HepG2 (cell line): ENCODE results near the gene ACAA2. TPM values are rescaled to one million over a fixed set of nuclear protein-coding genes. Genes with fewer than 3 reads are reported as not detected.

Experiments
- DMAP1 ChIP-seq: IDR thresholded peaks from 2 replicates; pipeline ENCODE4 v1.6.1; 2016
- FOSL1 ChIP-seq: sonication (generic); formaldehyde crosslinking; IDR thresholded peaks from 2 replicates; pipeline ENCODE4 v1.9.0; 2021; ENCODE audit warnings: missing genetic modification reagents, borderline replicate concordance
- NR1H2 ChIP-seq: sonication (generic); formaldehyde crosslinking; IDR thresholded peaks from 2 replicates; pipeline ENCODE4 v1.8.1; 2022; ENCODE audit warnings: low read depth, missing genetic modification reagents, borderline replicate concordance
- PAF1 ChIP-seq: IDR thresholded peaks from 2 replicates; pipeline ENCODE4 v1.6.1; 2016; ENCODE audit warnings: missing genetic modification reagents, missing compliant biosample characterization
- RAD51 ChIP-seq: fragments of 450-650 bp; IDR thresholded peaks from 2 replicates; pipeline ENCODE4 v1.6.1; 2016; ENCODE audit warnings: borderline replicate concordance
- SMARCC2 ChIP-seq: fragments of 450-650 bp; IDR thresholded peaks from 2 replicates; pipeline ENCODE4 v1.6.1; 2017; ENCODE audit warnings: antibody characterized with exemption, mild to moderate bottlenecking
- ZFYVE20 ChIP-seq: sonication (generic); formaldehyde crosslinking; IDR thresholded peaks from 2 replicates; pipeline ENCODE4 v1.8.0; 2023; ENCODE audit warnings: low read depth, mild to moderate bottlenecking, moderate library complexity, missing genetic modification reagents, borderline replicate concordance
- ZNF296 ChIP-seq: sonication (generic); formaldehyde crosslinking; conservative IDR thresholded peaks from 2 replicates; pipeline ENCODE4 v1.5.0; 2020; ENCODE audit warnings: mild to moderate bottlenecking, missing genetic modification reagents
- ZNF547 ChIP-seq: sonication (generic); formaldehyde crosslinking; IDR thresholded peaks from 2 replicates; pipeline ENCODE4 v1.5.1; 2020; ENCODE audit warnings: mild to moderate bottlenecking, missing genetic modification reagents
- ZNF720 ChIP-seq: sonication (generic); formaldehyde crosslinking; IDR thresholded peaks from 2 replicates; pipeline ENCODE4 v1.4.0; 2020; ENCODE audit warnings: missing genetic modification reagents
- polyA plus RNA-seq, 8 experiments: library from polyadenylated mRNA; depleted of rRNA in 3 of 8; stranded (reverse) in 7 of 8; unstranded in 1 of 8; fragments of >200 nt; fragmentation: Illumina TruSeq in 4 of 8; extraction: Trizol in 4 of 8; gene quantifications; 2 replicates each; pipeline versions ENCODE4 v1.2.1 to v1.2.3, GENCODE V29; 2011 to 2016; ENCODE audit warnings: low read depth in 4 of 8, missing spikeins in 1 of 8, mixed read lengths in 1 of 8; ENCODE audit not compliant: insufficient read depth in 1 of 8
- total RNA-seq, 5 experiments: library from RNA; depleted of rRNA; stranded (reverse); fragments of >200 nt; fragmentation: Illumina TruSeq; extraction: Trizol; gene quantifications; 2 replicates each; pipeline ENCODE4 v1.2.3, GENCODE V29; 2016; ENCODE audit warnings: low read depth in 1 of 5
- TF ChIP-seq, protein P1 (sequence below): sonication (generic); formaldehyde crosslinking; IDR thresholded peaks from 2 replicates; pipeline ENCODE4 v1.5.1; 2020; ENCODE audit warnings: mild to moderate bottlenecking, missing genetic modification reagents, borderline replicate concordance
- TF ChIP-seq, protein P2 (sequence below): IDR thresholded peaks from 2 replicates; pipeline ENCODE4 v1.6.1; 2016; ENCODE audit warnings: low read depth, control low read depth
- TF ChIP-seq, protein P3 (sequence below): sonication (generic); formaldehyde crosslinking; IDR thresholded peaks from 2 replicates; pipeline ENCODE4 v1.4.0; 2020; ENCODE audit warnings: mild to moderate bottlenecking, missing genetic modification reagents
- TF ChIP-seq, protein P4 (sequence below): sonication (generic); formaldehyde crosslinking; IDR thresholded peaks from 2 replicates; pipeline ENCODE4 v1.4.0; 2020; ENCODE audit warnings: mild to moderate bottlenecking, missing genetic modification reagents
- TF ChIP-seq, protein P5 (sequence below): sonication (generic); formaldehyde crosslinking; IDR thresholded peaks from 2 replicates; pipeline ENCODE4 v1.5.0; 2020; ENCODE audit warnings: missing genetic modification reagents
- TF ChIP-seq, protein P6 (sequence below): sonication (generic); formaldehyde crosslinking; IDR thresholded peaks from 2 replicates; pipeline ENCODE4 v1.5.0; 2020; ENCODE audit warnings: mild to moderate bottlenecking, missing genetic modification reagents, borderline replicate concordance

Gene ACAA2
- total and polyA plus RNA-seq, 2 of the 13 experiments (the other 11 are each of a cell fraction or from before 2014, with no cell fraction given) = 51.6 to 182 TPM

DNA sequence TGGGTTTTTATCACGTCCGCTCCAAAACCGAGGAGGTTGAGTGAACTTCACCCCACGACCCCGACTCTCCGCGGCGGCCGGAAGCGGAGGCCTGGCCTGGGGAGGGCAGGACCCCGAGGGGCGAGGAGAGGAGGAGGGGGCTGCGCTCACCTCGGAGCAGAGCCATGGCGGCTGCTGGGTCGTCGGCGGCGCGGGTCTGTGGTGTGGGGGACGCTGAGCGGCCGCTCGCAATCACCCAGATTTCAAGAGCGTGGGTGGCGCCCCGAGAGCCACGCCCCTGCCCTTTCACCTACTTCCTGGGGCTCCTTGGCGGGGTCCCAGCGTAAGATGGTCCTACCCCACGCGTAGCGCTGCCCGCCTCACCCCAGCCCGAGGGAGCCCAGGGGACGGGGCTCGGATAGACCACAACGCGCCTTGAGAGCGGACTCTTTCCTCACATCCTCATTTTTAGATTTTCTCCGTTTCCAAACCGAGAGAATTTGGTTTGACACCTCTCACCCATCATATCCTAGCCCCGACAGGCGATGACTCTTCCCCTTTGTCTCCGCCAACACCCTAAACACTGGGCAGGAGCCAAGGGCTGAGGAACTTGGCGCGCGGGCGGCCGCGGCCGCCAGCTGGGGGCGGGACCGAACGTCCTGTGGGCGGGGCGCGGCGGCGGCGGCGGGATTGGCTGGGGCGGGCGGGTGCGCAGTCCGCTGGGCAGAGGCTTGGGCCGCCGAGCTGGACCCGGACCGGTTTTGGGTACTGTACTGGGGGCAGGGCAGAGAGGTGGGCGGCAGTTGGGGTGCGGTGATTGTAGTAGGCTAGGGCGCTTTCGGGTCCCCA, at the start of gene ACAA2 (continued):
- TF ChIP-seq, protein P1, sequence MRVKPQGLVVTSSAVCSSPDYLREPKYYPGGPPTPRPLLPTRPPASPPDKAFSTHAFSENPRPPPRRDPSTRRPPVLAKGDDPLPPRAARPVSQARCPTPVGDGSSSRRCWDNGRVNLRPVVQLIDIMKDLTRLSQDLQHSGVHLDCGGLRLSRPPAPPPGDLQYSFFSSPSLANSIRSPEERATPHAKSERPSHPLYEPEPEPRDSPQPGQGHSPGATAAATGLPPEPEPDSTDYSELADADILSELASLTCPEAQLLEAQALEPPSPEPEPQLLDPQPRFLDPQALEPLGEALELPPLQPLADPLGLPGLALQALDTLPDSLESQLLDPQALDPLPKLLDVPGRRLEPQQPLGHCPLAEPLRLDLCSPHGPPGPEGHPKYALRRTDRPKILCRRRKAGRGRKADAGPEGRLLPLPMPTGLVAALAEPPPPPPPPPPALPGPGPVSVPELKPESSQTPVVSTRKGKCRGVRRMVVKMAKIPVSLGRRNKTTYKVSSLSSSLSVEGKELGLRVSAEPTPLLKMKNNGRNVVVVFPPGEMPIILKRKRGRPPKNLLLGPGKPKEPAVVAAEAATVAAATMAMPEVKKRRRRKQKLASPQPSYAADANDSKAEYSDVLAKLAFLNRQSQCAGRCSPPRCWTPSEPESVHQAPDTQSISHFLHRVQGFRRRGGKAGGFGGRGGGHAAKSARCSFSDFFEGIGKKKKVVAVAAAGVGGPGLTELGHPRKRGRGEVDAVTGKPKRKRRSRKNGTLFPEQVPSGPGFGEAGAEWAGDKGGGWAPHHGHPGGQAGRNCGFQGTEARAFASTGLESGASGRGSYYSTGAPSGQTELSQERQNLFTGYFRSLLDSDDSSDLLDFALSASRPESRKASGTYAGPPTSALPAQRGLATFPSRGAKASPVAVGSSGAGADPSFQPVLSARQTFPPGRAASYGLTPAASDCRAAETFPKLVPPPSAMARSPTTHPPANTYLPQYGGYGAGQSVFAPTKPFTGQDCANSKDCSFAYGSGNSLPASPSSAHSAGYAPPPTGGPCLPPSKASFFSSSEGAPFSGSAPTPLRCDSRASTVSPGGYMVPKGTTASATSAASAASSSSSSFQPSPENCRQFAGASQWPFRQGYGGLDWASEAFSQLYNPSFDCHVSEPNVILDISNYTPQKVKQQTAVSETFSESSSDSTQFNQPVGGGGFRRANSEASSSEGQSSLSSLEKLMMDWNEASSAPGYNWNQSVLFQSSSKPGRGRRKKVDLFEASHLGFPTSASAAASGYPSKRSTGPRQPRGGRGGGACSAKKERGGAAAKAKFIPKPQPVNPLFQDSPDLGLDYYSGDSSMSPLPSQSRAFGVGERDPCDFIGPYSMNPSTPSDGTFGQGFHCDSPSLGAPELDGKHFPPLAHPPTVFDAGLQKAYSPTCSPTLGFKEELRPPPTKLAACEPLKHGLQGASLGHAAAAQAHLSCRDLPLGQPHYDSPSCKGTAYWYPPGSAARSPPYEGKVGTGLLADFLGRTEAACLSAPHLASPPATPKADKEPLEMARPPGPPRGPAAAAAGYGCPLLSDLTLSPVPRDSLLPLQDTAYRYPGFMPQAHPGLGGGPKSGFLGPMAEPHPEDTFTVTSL (CRISPR knock-in tag) = no peak
- no peak for TF ChIP-seq FOSL1
- no peak for TF ChIP-seq ZNF296
- TF ChIP-seq, protein P2, sequence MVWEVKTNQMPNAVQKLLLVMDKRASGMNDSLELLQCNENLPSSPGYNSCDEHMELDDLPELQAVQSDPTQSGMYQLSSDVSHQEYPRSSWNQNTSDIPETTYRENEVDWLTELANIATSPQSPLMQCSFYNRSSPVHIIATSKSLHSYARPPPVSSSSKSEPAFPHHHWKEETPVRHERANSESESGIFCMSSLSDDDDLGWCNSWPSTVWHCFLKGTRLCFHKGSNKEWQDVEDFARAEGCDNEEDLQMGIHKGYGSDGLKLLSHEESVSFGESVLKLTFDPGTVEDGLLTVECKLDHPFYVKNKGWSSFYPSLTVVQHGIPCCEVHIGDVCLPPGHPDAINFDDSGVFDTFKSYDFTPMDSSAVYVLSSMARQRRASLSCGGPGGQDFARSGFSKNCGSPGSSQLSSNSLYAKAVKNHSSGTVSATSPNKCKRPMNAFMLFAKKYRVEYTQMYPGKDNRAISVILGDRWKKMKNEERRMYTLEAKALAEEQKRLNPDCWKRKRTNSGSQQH (CRISPR knock-in tag) = no peak; the same call in 1 of the 2 replicates
- TF ChIP-seq ZNF547 (CRISPR knock-in tag) = peak; percentile 48
- TF ChIP-seq, protein P3, sequence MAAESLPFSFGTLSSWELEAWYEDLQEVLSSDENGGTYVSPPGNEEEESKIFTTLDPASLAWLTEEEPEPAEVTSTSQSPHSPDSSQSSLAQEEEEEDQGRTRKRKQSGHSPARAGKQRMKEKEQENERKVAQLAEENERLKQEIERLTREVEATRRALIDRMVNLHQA (CRISPR knock-in tag) = no peak
- peak; percentile 49 for TF ChIP-seq DMAP1 (CRISPR knock-in tag)
- TF ChIP-seq, protein P4, sequence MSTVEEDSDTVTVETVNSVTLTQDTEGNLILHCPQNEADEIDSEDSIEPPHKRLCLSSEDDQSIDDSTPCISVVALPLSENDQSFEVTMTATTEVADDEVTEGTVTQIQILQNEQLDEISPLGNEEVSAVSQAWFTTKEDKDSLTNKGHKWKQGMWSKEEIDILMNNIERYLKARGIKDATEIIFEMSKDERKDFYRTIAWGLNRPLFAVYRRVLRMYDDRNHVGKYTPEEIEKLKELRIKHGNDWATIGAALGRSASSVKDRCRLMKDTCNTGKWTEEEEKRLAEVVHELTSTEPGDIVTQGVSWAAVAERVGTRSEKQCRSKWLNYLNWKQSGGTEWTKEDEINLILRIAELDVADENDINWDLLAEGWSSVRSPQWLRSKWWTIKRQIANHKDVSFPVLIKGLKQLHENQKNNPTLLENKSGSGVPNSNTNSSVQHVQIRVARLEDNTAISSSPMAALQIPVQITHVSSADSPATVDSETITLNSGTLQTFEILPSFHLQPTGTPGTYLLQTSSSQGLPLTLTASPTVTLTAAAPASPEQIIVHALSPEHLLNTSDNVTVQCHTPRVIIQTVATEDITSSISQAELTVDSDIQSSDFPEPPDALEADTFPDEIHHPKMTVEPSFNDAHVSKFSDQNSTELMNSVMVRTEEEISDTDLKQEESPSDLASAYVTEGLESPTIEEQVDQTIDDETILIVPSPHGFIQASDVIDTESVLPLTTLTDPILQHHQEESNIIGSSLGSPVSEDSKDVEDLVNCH (CRISPR knock-in tag) = no peak
- TF ChIP-seq NR1H2 (CRISPR knock-in tag) = no peak
- no peak for TF ChIP-seq ZFYVE20 (CRISPR knock-in tag)
- no peak for TF ChIP-seq PAF1
- TF ChIP-seq ZNF720 = no peak
- TF ChIP-seq SMARCC2 = no peak
- TF ChIP-seq, protein P5, sequence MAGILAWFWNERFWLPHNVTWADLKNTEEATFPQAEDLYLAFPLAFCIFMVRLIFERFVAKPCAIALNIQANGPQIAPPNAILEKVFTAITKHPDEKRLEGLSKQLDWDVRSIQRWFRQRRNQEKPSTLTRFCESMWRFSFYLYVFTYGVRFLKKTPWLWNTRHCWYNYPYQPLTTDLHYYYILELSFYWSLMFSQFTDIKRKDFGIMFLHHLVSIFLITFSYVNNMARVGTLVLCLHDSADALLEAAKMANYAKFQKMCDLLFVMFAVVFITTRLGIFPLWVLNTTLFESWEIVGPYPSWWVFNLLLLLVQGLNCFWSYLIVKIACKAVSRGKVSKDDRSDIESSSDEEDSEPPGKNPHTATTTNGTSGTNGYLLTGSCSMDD (CRISPR knock-in tag) = no peak
- no peak for TF ChIP-seq RAD51
- TF ChIP-seq, protein P6, sequence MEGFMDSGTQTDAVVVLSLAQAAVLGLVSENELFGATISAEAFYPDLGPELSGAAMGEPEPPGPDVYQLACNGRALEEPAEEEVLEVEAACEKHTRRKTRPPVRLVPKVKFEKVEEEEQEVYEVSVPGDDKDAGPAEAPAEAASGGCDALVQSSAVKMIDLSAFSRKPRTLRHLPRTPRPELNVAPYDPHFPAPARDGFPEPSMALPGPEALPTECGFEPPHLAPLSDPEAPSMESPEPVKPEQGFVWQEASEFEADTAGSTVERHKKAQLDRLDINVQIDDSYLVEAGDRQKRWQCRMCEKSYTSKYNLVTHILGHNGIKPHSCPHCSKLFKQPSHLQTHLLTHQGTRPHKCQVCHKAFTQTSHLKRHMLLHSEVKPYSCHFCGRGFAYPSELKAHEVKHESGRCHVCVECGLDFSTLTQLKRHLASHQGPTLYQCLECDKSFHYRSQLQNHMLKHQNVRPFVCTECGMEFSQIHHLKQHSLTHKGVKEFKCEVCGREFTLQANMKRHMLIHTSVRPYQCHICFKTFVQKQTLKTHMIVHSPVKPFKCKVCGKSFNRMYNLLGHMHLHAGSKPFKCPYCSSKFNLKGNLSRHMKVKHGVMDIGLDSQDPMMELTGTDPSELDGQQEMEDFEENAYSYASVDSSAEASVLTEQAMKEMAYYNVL (CRISPR knock-in tag) = peak; percentile 61; the same call in 1 of the 2 replicates
